COLO829 (cell line): ENCODE data around the gene PYGM.

Source experiments
- DNase-seq: peaks from one replicate; pipeline ENCODE4 v3.0.0; 2012; ENCODE audit warnings: low spot score

PYGM gene

DNA sequence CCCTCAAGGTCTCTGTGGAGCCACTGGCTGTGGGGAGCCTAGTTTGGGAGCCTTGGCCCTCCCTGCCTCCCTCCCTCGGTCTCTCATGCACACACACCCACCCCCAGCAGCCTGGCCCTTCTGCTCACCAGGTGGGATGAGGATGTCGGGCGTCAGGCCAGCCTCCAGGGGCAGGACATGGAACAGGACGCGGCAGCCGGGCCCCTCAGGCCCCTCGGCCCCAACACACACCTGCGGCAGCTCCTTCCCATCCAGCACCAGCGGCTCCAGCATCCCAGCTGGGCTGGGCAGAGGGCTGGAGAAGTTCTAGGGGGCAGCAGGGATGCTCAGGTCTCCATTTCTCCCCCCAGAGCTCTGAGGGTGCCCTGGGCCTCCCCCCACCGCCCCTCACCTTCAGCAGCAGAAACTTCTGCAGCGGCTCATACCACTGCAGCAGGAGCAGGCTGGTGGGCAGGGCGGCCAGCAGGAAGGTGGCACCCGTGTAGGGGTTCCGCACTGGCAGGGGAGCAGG, 32.1 kb upstream of the PYGM start:
- DNase-seq = no peak

GRCh38 chr11:64790205-64791095, 30.7 kb upstream of the PYGM start:
- DNase-seq = no peak

DNA sequence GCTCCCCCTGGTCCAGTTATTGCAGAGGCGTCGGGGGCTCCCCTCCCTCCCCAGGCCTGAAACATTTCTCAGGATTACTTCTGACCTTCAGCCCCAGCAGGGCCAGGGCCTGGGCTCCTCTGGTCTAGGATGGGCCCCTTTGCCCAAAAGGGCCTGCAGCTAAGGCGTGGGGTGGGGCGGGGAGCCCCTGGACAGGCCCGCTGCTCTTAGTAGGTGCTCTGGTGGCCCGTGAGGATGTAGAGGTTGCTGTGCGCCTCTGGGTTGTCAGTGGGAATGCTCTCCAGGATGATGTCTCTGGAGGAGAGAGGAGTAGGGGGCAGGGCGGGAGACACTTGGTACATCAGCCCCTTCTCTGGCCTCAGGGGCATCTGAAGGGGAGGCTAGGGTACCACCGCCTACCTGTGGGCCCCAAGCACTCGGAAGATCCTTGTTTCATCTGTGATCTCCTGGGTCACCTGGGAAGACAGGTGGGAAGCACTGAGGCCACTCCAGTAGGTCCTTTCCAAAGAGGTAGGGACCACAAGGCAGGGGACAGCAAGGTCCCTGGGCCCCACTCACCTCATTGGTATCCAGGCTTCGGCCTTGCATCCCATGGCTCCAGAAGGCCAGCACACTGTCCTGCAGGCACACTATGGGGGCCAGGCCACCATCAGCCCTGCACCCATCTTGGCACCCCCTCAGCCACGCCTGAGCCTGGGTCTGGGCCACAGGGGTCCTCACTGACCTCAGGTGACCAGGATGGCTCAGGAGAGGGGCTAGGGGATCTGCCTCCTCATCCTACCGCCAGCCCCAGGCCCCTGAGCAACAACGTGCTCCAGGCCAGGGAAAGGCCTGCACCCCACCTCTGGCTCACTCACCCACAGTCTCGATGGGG, 29.8 kb upstream of the PYGM start:
- DNase-seq = no peak

DNA sequence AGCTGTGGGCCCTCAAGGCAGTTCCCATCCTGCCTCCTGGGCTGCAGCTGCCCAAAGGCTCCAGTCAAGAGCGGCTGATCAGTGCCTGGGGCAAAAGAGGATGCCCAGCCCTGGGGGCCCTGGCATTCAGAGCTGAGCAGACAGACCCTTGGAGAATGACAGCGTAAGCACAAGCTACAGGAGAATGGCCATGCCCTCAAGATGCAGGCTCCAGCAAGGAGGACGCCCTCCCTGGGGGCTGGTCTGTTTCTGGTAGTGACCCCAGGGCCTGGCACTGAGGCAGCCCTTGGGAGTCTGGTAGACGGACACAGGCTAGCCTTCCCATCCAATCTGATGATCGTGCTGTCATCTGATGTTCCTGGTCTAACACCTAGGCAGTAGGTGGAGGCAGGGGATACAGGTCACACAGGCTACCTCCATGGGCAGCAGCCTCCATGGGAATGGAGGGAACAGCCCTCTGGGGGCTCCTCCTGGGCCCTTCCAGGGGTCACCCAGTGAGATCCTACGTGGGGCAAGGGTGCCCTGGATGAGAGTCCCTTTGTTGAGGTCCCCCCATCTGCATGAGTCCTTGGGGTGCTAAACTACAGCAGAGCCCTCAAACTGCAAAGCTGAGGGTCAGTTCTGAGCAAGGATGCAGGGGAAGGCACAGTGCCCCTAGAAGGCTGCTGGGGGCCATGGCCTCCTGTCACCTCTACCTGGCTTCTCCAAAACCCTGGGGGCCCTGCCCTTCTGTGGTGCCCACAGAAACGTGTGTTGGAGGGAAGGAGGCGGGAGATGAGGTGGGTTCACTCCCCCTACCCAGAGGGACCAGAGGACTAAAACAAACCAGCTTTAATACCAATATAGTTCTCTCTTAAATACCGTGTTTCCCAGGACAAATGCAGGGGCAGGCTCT, 28.8 kb upstream of the PYGM start:
- no peak for DNase-seq

- peak; percentile 50 for DNase-seq
Measured at GRCh38 chr11:64787526-64788320, 27.9 kb upstream of the PYGM start.

DNA sequence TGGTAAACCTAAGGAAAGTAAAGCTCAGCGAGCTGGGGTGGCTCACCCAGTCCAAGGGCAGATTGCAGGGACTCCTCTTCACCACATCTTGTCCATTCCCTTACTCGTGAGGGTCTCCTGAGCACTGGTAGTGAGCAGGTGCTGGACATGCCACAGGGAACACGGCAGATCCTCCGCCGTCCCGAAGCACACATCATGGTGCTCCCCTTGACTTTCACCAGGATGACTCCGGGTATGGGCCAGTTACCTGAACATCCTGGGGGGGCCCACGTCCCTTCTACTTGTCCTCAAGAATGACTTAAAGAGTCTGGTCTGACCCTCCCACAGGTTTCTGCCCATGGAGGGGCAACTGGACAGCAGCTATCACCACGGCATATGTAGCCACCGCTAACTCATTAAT, 26.5 kb upstream of the PYGM start:
- no peak for DNase-seq

DNA sequence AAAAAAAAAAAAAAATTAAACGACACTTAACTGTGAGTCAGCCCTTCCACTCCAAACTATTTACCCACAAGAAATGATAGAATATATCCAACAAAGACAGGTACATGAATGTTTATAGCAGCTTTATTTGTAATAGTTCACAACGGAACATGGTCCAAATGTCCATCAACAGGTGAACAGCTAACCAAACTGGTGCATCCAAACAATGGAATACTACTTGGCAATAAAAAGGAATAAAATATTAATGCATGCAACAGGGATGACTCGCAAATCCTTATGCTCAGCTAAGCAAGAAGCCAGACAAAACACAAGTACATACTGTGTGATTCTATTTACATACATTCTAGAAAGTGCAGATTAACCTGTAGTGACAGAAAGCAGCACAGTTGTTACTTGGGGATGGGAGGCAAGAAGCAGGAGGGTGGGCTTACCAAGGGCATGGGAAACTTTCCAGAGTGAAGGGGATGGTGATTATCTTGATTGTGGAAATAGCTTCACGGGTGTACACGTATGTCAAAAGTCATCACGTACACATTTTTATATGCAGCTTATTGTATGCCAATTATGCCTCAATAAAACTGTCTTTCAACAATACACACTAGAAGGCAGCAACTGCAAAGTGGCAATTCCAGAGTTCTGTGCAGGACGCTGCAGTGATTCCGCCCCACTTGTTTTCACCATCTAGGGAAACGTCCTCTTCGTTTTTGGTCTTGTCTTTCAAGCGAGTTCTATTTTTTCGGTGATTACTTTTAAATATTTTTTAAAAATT, 25.2 kb upstream of the PYGM start:
- DNase-seq = no peak

- peak; percentile 99 for DNase-seq
Measured at GRCh38 chr11:64778473-64779298, 18.9 kb upstream of the PYGM start, which contains the start of gene SF1. Gene SF1 (minus strand): TSS chr11:64778542. CDS start chr11:64778392, 150 bp downstream.

DNA sequence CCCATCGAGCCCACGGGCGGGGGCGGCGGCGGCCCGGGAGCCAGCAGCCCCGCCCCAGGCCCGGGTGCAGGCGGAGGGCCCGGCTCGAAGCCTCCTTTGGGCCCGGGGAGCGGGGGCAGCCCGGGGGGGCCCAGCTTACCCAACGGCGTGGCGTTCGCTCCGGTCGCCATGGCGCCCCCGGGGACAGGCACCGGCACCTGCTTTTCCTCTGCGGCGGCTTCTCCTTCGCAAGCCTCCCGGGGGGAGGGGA, 18.4 kb upstream of the PYGM start:
- DNase-seq = no peak

- DNase-seq = peak; percentile 94
Measured at GRCh38 chr11:64777449-64778222, 17.9 kb upstream of the PYGM start.

GRCh38 chr11:64776875-64777274, 17.1 kb upstream of the PYGM start:
- DNase-seq = no peak

DNA sequence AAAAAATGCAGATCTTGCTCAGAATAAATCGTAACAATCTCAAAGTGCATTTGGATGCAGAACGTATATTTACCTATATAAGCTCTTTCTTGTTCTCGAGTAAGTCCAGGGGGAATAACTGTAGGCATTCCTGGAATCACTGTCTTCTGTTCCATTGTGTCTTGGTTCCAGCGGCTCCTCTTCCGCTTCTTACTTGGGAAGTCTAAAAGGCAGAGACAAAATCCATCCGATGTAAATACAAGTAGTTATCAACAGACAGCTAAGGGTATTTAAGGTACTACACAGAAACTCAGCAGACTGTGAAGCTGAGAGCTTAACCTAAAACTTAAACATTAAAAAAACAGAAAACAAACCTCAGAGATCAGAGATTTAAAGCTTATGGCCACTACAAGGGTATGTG, 16.7 kb upstream of the PYGM start:
- no peak for DNase-seq

- DNase-seq = no peak
Measured at GRCh38 chr11:64774144-64774543, 14.4 kb upstream of the PYGM start.

GRCh38 chr11:64772303-64773018, 12.7 kb upstream of the PYGM start:
- no peak for DNase-seq

GRCh38 chr11:64771861-64772260, 12.1 kb upstream of the PYGM start:
- no peak for DNase-seq

DNA sequence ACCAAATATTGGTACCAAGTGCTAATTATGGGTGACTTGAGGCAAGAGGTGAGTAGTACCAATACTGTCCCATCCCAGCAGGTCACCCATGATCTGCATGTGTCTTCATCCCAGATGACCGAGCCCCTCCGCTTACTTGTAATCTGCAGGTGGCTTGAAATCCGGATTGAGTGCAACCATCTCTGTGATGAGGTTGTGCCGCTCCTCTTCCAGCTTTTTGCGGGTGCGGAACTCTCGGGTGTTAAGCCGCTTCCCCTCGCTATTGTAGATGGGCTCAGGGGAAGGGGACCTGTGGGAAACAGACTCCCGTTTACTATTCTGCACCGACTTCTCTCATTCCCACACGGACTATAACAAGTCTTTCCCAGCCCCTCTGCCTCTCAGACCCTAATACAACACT, 10.3 kb upstream of the PYGM start:
- DNase-seq = no peak

DNA sequence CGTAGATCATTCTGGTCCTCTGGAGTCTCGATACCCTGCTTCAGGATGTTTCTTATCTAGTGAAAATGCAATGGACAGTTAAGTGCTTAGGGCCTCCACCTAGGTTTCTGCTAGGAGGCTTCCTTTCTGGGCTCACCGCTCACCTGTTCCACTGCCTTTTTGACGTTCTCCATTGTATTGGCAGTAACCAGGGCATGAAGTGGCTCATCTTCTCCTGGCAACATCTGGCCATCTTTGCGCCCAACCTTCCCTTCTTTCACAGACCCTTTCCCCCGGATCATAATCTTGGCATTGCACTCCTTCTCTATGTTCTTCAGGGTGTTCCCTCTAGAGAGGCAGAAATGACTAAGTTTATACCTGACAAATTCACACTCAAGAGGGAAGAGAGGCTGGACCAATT, 9.5 kb upstream of the PYGM start:
- DNase-seq = no peak

DNA sequence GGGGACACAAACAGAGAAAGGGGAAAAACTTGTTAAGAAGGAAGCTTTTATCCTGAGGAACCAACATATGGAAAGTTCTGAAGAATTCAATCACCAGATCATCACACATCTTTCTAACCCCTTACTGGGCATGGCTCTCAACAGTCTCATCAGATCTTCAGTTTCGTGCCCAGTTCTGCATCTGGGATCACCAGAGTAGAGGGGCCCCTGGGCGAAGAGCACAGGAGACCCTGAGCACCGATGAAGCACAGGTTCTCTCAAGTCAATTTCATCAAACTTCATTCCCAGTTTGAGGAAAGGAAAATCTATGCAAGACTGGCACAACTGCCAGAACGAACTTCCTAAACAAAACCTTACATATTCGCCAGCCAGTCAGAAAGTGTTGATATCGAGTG, 8.5 kb upstream of the PYGM start:
- no peak for DNase-seq
